Ovary (tissue), 9 donors: ENCODE results near the gene PARD3B. TPM values are rescaled to one million over a fixed set of nuclear protein-coding genes. Genes with fewer than 3 reads are reported as not detected.

Experiments
- DNase-seq, 5 donors: peaks; one replicate each; pipeline ENCODE4 v3.0.0-alpha.2; 2019 to 2020
- H3K27ac ChIP-seq, 2 donors: fragments of 200-600 bp; one replicate each; pipeline versions ENCODE4 v1.5.1 to v1.8.0; 2019 to 2022
- H3K27me3 ChIP-seq: fragments of 200-600 bp; one replicate; pipeline ENCODE4 v1.8.0; 2022
- H3K36me3 ChIP-seq: fragments of 200-600 bp; sonication (generic); one replicate; pipeline ENCODE4 v1.5.1; 2019
- H3K4me1 ChIP-seq: one replicate; pipeline ENCODE4 v1.8.1; 2013; ENCODE audit warnings: mild to moderate bottlenecking, moderate library complexity; ENCODE audit not compliant: insufficient read depth
- H3K4me3 ChIP-seq: fragments of 200-600 bp; sonication (generic); one replicate; pipeline ENCODE4 v1.5.1; 2017
- H3K9me3 ChIP-seq, 2 donors: fragments of 200-600 bp in 1 of 2; sonication (generic) in 1 of 2; one replicate each; pipeline versions ENCODE4 v1.5.1 to v1.8.1; 2013 to 2019; ENCODE audit warnings: mild to moderate bottlenecking in 1 of 2, moderate library complexity in 1 of 2
- CTCF ChIP-seq, 3 donors: fragments of 450-650 bp in 2 of 3; fragments of 200-600 bp in 1 of 3; IDR thresholded peaks; one replicate each; pipeline versions ENCODE4 v1.5.1 to v1.8.0; 2016 to 2022; ENCODE audit warnings: antibody characterized with exemption in 3 of 3, mild to moderate bottlenecking in 1 of 3
- EP300 ChIP-seq: sonication (generic); formaldehyde crosslinking; IDR thresholded peaks from one replicate; pipeline ENCODE4 v1.6.1; 2017; ENCODE audit warnings: antibody characterized with exemption
- POLR2A ChIP-seq: fragments of 450-650 bp; IDR thresholded peaks from one replicate; pipeline ENCODE4 v1.6.1; 2017; ENCODE audit warnings: antibody characterized with exemption, mild to moderate bottlenecking, moderate library complexity
- WGBS, 3 donors: extraction: QIAGEN DNeasy Blood & Tissue Kit in 1 of 3; methylation state at CpG; one replicate each; pipeline versions ENCODE4 v1.1.5 to v1.1.7; 2013 to 2017; 5-methylcytosine and 5-hydroxymethylcytosine counted together
- intact Hi-C, 4 donors: fragments of 100-400 bp; cut with DNase I; formaldehyde crosslinking; loops; one replicate each; pipeline versions ENCODE4 v1.11.0 to v1.15.1; 2022 to 2023
- polyA plus RNA-seq, 2 donors: library from polyadenylated mRNA; stranded (reverse); fragments of 200-250 nt in 1 of 2; fragments of 350-450 nt in 1 of 2; fragmentation: Illumina TruSeq in 1 of 2; extraction: RNeasy Lipid Tissue Mini Kit (QIAGEN cat#74804) in 1 of 2; gene quantifications; one replicate each; pipeline ENCODE4 v1.2.3, GENCODE V29; 2013 to 2014
- total RNA-seq, 7 donors: library from RNA; depleted of rRNA in 2 of 7; stranded (reverse); fragments of >200 nt in 2 of 7; fragmentation: NEBNext Ultra II Directional in 3 of 7; extraction: Animal tissue kit (Norgen Biotek cat#: 25700) in 3 of 7; gene quantifications; one replicate each; pipeline versions ENCODE4 v1.1.0 to v1.2.4, GENCODE V29; 2016 to 2023
- donor health status: DM: no; HTN: no; CAD: no; lungs with moderate emphysema.
- donor health status: DM: no; HTN: no; CAD: no.
- donor health status: Bipolar disorder and iron deficiency.
- donor health status: DM: yes; HTN: yes; CAD: no.
- donor health status: DM: no; HTN: no; CAD: no.
- donor health status: DM: yes; HTN: yes; CAD: no.

The PARD3B gene
- total and polyA plus RNA-seq, 9 donors, result 8.2 to 46.6 (median 28.7) TPM

- H3K27ac ChIP-seq, result no peak overlapping the region
- peaks cover 2% of the 10 kb centered on the region for H3K4me1 ChIP-seq
- no peaks in the 10 kb centered on the region for H3K27me3 ChIP-seq
- intact Hi-C loops, result no loop called here
- H3K4me3 ChIP-seq, result no peak overlapping the region
- H3K9me3 ChIP-seq, result no peaks in the 10 kb centered on the region
- WGBS, 3 donors, result 93 to 97% (median 95%) methylated on average over 3 of the region's 3 CpGs
- H3K36me3 ChIP-seq, result no peaks in the 10 kb centered on the region
- TF ChIP-seq EP300 (no peak), CTCF (IDR thresholded peaks at IDR 0.05) (no peak), POLR2A (no peak)
- no peak for DNase-seq
Observed at GRCh38 chr2:204754898-204755297, 209.6 kb downstream of the PARD3B start.

- no peak for DNase-seq
- TF ChIP-seq CTCF (IDR thresholded peaks at IDR 0.05) (no peak), POLR2A (no peak), EP300 (no peak)
- no peaks in the 10 kb centered on the region for H3K36me3 ChIP-seq
- no peak overlapping the region for H3K27ac ChIP-seq
- peaks cover 0 to 7% of the 10 kb centered on the region in 2 donors for H3K9me3 ChIP-seq
- H3K27me3 ChIP-seq, result no peaks in the 10 kb centered on the region
- intact Hi-C loops, result no loop called here
- H3K4me1 ChIP-seq, result no peaks in the 10 kb centered on the region
- H3K4me3 ChIP-seq, result no peak overlapping the region
- 94 to 96% (median 95%) methylated on average over 4 of the region's 4 CpGs for WGBS, 3 donors
Observed at GRCh38 chr2:204763974-204764703, 218.9 kb downstream of the PARD3B start.

- Histone ChIP-seq H3K36me3 (no peaks in the 10 kb centered on the region), H3K9me3 (no peaks in the 10 kb centered on the region), H3K4me1 (no peaks in the 10 kb centered on the region), H3K4me3 (no peak overlapping the region), H3K27me3 (no peaks in the 10 kb centered on the region), H3K27ac (no peak overlapping the region)
- DNase-seq, result no peak
- intact Hi-C loops, result no loop called here
- WGBS, 3 donors, result 12 to 37% (median 18%) methylated on average over 1 of the region's 1 CpG
- TF ChIP-seq CTCF (IDR thresholded peaks at IDR 0.05) (no peak), EP300 (no peak), POLR2A (no peak)
Observed at GRCh38 chr2:204770735-204771134, 225.5 kb downstream of the PARD3B start.

GRCh38 chr2:204771721-204772120 is 226.4 kb downstream of the PARD3B start:
- no peaks in the 10 kb centered on the region for H3K36me3 ChIP-seq

More at GRCh38 chr2:204771721-204772120, 226.4 kb downstream of the PARD3B start:
- H3K4me3 ChIP-seq, result no peak overlapping the region
- H3K4me1 ChIP-seq, result peaks cover 1% of the 10 kb centered on the region
- H3K9me3 ChIP-seq, result no peaks in the 10 kb centered on the region
- no peaks in the 10 kb centered on the region for H3K27me3 ChIP-seq
- no peak for TF ChIP-seq EP300
- TF ChIP-seq CTCF (IDR thresholded peaks at IDR 0.05), result no peak
- no peak for TF ChIP-seq POLR2A
- H3K27ac ChIP-seq, result no peak overlapping the region
- intact Hi-C loops, result no loop called here
- DNase-seq, result no peak
